ENCODE data around the gene ARMCX5. TPM values are rescaled to one million over a fixed set of nuclear protein-coding genes. Genes with fewer than 3 reads are reported as not detected.

The ARMCX5 gene
- total RNA-seq, 4 donors from 2014 or later: 4.2 to 18.6 (median 12.4) TPM

DNA sequence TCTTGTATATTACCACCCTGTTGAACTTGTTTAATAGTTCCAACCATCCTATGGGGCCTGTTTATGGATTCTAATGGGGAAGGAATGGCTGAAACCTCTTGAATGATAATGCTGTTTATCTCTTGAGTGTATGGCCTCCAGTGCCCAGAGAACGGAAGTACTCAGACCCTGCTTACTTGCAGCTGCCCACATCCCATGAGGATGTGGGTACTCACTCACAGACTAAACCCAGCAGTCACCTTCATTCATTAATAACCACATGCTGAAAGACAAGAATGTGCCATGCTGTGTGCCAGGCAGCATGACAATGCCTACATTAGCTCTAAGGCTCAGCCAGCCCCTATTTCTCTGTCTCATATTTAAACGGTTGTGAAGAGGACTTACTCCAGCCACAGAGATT, 5.9 kb upstream of the ARMCX5 start:
- Histone ChIP-seq H3K9me3 (no peaks in the 10 kb centered on the region), H3K27ac (no peak overlapping the region), H3K4me1 (no peaks in the 10 kb centered on the region), H3K36me3 (no peaks in the 10 kb centered on the region), H3K4me3 (no peak overlapping the region), H3K27me3 (no peaks in the 10 kb centered on the region)
- intact Hi-C loops (cut with DNase I; ENCODE audit: low total_unique reads) (no loop called here), in situ Hi-C loops (cut with MboI; ENCODE audit: low pct_ligation_motif_present in 1 of 4, low pct_unique_long_range_greater_than_20kb in 1 of 4, low sequenced_read_pairs in 3 of 4) (no loop called here)
- WGBS, 2 donors (ENCODE audit: low coverage in 1 of 2): 86% methylated on average over 2 of the region's 2 CpGs; no CpG with 5 or more reads in 1 of the 2 donors
- TF ChIP-seq POLR2A (IDR thresholded peaks at IDR 0.05) (no peak), EP300 (IDR thresholded peaks at IDR 0.05; ENCODE audit: low read depth) (no peak), POLR2AphosphoS5 (IDR thresholded peaks at IDR 0.05) (no peak)
- TF ChIP-seq, protein P1, sequence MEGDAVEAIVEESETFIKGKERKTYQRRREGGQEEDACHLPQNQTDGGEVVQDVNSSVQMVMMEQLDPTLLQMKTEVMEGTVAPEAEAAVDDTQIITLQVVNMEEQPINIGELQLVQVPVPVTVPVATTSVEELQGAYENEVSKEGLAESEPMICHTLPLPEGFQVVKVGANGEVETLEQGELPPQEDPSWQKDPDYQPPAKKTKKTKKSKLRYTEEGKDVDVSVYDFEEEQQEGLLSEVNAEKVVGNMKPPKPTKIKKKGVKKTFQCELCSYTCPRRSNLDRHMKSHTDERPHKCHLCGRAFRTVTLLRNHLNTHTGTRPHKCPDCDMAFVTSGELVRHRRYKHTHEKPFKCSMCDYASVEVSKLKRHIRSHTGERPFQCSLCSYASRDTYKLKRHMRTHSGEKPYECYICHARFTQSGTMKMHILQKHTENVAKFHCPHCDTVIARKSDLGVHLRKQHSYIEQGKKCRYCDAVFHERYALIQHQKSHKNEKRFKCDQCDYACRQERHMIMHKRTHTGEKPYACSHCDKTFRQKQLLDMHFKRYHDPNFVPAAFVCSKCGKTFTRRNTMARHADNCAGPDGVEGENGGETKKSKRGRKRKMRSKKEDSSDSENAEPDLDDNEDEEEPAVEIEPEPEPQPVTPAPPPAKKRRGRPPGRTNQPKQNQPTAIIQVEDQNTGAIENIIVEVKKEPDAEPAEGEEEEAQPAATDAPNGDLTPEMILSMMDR (IDR thresholded peaks at IDR 0.05): no peak
- DNase-seq: no peak

DNA sequence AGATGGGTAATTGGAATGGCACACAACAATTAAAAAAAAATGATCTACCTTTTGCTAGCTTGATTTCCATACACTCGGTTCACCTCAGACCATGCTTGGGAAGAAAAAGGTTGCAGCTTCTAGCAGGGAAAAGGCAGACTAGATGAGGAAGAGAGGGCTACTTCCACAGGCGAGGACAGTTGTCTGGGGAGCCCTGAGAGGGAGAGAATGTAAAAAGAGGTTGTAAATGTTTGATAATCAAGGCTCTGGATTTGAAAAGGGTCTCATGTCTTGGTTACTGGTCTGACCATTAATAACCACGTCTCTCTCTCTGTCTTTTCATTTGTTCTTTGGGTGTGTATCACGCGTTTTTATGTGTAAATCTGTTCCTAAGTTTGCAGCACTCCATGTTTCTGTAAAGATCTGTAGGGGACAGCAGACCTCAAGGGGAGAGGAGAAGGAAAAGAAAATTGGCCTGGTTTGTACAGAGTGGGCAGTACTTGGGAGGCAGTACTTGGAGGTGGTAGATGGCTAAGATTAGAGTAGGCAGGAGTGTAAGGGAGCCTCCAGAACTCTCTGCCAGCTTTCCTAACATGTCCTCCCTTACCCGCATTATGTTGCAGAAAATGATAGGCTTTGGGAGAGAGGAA, 750 bp downstream of the ARMCX5 start:
- Histone ChIP-seq H3K27ac (peak overlapping the region; percentile 58 to 86 (median 84)), H3K4me1 (peaks cover 0 to 6% (median 0%) of the 10 kb centered on the region in 4 donors), H3K9me3 (no peaks in the 10 kb centered on the region), H3K27me3 (no peaks in the 10 kb centered on the region), H3K36me3 (no peaks in the 10 kb centered on the region), H3K4me3 (peak overlapping the region; percentile 42 to 63 (median 48))
- TF ChIP-seq EP300 (IDR thresholded peaks at IDR 0.05; ENCODE audit: low read depth) (no peak), POLR2AphosphoS5 (IDR thresholded peaks at IDR 0.05) (no peak), POLR2A (IDR thresholded peaks at IDR 0.05) (no peak)
- TF ChIP-seq, protein P1 (IDR thresholded peaks at IDR 0.05): no peak
- intact Hi-C loops (cut with DNase I; ENCODE audit: low total_unique reads): no loop called here
- in situ Hi-C loops (cut with MboI; ENCODE audit: low pct_ligation_motif_present in 1 of 4, low pct_unique_long_range_greater_than_20kb in 1 of 4, low sequenced_read_pairs in 3 of 4): no loop called here
- no peak for DNase-seq
- WGBS, 2 donors (ENCODE audit: low coverage in 1 of 2): 11 to 30% methylated on average over 3 to 6 of the region's 6 CpGs

DNA sequence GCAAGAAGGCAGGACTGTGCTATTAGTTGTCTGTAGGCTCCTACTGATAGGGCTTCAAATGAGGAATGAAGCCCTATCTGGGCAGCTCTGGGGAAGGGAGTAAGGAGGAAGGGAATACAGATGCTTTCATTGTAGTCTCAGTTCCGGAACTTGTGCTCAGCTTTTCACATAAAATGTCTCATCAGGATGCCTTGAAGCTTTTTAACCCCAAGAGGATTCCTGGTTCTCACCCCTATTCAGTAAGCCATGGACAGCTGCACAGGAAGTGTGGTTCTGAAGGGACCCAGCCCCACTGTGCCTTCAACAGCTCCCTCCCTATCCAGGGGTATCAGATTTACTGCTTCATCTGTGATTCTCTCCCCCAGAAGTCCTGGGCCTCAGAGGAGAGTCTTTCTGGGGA, 5.0 kb downstream of the ARMCX5 start:
- Histone ChIP-seq H3K4me1 (peaks cover 0 to 6% (median 0%) of the 10 kb centered on the region in 4 donors), H3K27me3 (no peaks in the 10 kb centered on the region), H3K36me3 (no peaks in the 10 kb centered on the region), H3K4me3 (no peak overlapping the region), H3K27ac (no peak overlapping the region), H3K9me3 (no peaks in the 10 kb centered on the region)
- TF ChIP-seq EP300 (IDR thresholded peaks at IDR 0.05; ENCODE audit: low read depth) (no peak), POLR2A (IDR thresholded peaks at IDR 0.05) (no peak), POLR2AphosphoS5 (IDR thresholded peaks at IDR 0.05) (no peak)
- TF ChIP-seq, protein P1 (IDR thresholded peaks at IDR 0.05): no peak
- no peak for DNase-seq
- intact Hi-C loops (cut with DNase I; ENCODE audit: low total_unique reads) (no loop called here), in situ Hi-C loops (cut with MboI; ENCODE audit: low pct_ligation_motif_present in 1 of 4, low pct_unique_long_range_greater_than_20kb in 1 of 4, low sequenced_read_pairs in 3 of 4) (no loop called here)
- 83% methylated on average over 1 of the region's 1 CpG; no CpG with 5 or more reads in 1 of the 2 donors for WGBS, 2 donors (ENCODE audit: low coverage in 1 of 2)

DNA sequence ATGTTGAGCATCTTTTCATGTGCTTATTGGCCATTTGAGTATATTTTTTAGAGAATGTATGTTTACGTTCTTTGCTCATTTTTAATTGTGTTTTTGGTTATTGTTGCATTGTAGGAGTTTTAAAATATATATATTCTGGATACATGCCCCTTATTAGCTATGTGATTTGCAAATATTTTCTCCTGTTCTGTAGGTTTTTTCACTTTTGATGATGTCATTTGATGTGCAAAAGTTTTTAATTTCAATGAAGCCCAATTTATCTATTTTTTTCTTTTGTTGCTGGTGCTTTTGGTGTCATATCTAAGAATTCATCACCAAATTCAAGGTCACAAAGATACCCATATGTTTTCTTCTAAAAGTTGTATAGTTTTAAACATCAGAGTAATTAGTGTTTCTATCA, 6.8 kb downstream of the ARMCX5 start:
- no peak overlapping the region for H3K4me3 ChIP-seq
- no peaks in the 10 kb centered on the region for H3K9me3 ChIP-seq
- H3K36me3 ChIP-seq: no peaks in the 10 kb centered on the region
- no peak for DNase-seq
- H3K4me1 ChIP-seq: no peaks in the 10 kb centered on the region
- no peak overlapping the region for H3K27ac ChIP-seq
- no peaks in the 10 kb centered on the region for H3K27me3 ChIP-seq
- TF ChIP-seq POLR2AphosphoS5 (IDR thresholded peaks at IDR 0.05): no peak
- TF ChIP-seq EP300 (IDR thresholded peaks at IDR 0.05; ENCODE audit: low read depth): no peak
- TF ChIP-seq, protein P1 (IDR thresholded peaks at IDR 0.05): no peak
- TF ChIP-seq POLR2A (IDR thresholded peaks at IDR 0.05): no peak
- intact Hi-C loops (cut with DNase I; ENCODE audit: low total_unique reads) (no loop called here), in situ Hi-C loops (cut with MboI; ENCODE audit: low pct_ligation_motif_present in 1 of 4, low pct_unique_long_range_greater_than_20kb in 1 of 4, low sequenced_read_pairs in 3 of 4) (no loop called here)
- 83 to 86% methylated on average over 1 of the region's 1 CpG for WGBS, 2 donors (ENCODE audit: low coverage in 1 of 2)

All from transverse colon (tissue), 4 donors.